HL-60 (cell line): ENCODE measurements around the gene ADTRP.
"Not testable (repeated sequence)": the region's sequence is repeated elsewhere in the genome, so short reads cannot be mapped to it uniquely, and the experiment has no call there.

Experiments used
- DNase-seq, 2 experiments: peaks; one replicate each; pipeline ENCODE4 v3.0.0-alpha.2; 2010 to 2020; ENCODE audit warnings: low read depth in 1 of 2, low spot score in 1 of 2
- H3K27ac ChIP-seq: fragments of 250-450 bp; sonication (Bioruptor Pico); replicated peaks from 2 replicates; pipeline ENCODE4 v1.5.1; 2020; ENCODE audit warnings: mild to moderate bottlenecking, moderate library complexity
- H3K27me3 ChIP-seq: fragments of 250-450 bp; sonication (Bioruptor Pico); 2 replicates; pipeline ENCODE4 v1.5.1; 2021; ENCODE audit warnings: mild to moderate bottlenecking, moderate library complexity; ENCODE audit not compliant: insufficient read depth, poor library complexity, severe bottlenecking
- H3K4me3 ChIP-seq: replicated peaks from 2 replicates; pipeline ENCODE4 v1.5.1; 2011; ENCODE audit warnings: mild to moderate bottlenecking, control low read depth, low read length; ENCODE audit not compliant: insufficient read depth
- CTCF ChIP-seq: IDR thresholded peaks from one replicate; pipeline ENCODE4 v1.5.1; 2011; ENCODE audit warnings: low read length, control low read depth, inconsistent platforms; ENCODE audit not compliant: insufficient read depth
- GABPA ChIP-seq: IDR thresholded peaks from 2 replicates; pipeline ENCODE4 v1.6.1; 2012; ENCODE audit warnings: low read depth
- POLR2AphosphoS5 ChIP-seq: IDR thresholded peaks from 2 replicates; pipeline ENCODE4 v1.6.1; 2012; ENCODE audit warnings: low read depth
- REST ChIP-seq: IDR thresholded peaks from 2 replicates; pipeline ENCODE4 v1.6.1; 2012; ENCODE audit warnings: low read depth; ENCODE audit not compliant: insufficient replicate concordance
- SPI1 ChIP-seq: IDR thresholded peaks from 2 replicates; pipeline ENCODE4 v1.6.1; 2012; ENCODE audit warnings: low read depth, mild to moderate bottlenecking, borderline replicate concordance

ADTRP gene

GRCh38 chr6:11689847-11690246 is 88.8 kb downstream of the ADTRP start:
- no peaks in the 10 kb centered on the region for H3K27me3 ChIP-seq
- no peak overlapping the region for H3K27ac ChIP-seq
- no peak overlapping the region for H3K4me3 ChIP-seq
- no peak for DNase-seq
- TF ChIP-seq POLR2AphosphoS5 (no peak), GABPA (no peak), REST (no peak), SPI1 (no peak), CTCF (no peak)

GRCh38 chr6:11689400-11689799 is 89.2 kb downstream of the ADTRP start:
- not testable (repeated sequence) for H3K4me3 ChIP-seq, H3K27me3 ChIP-seq, DNase-seq, H3K27ac ChIP-seq

- no peak overlapping the region for H3K4me3 ChIP-seq
These were observed 90.2 kb downstream of the ADTRP start for GRCh38 chr6:11688425-11688709.

More at GRCh38 chr6:11688425-11688709, 90.2 kb downstream of the ADTRP start:
- TF ChIP-seq REST (no peak), POLR2AphosphoS5 (no peak), GABPA (no peak), SPI1 (no peak), CTCF (no peak)
- H3K27me3 ChIP-seq: no peaks in the 10 kb centered on the region
- DNase-seq: no peak
- H3K27ac ChIP-seq: no peak overlapping the region
